ENCODE data around the gene IGSF21.

Gene IGSF21

GRCh38 chr1:18229625-18230024 is 122.0 kb downstream of the IGSF21 start:
- DNase-seq (ENCODE audit: low read depth), result no peak

GRCh38 chr1:18230321-18230720 is 122.7 kb downstream of the IGSF21 start:
- no peak for DNase-seq (ENCODE audit: low read depth)

- no peak for DNase-seq (ENCODE audit: low read depth)
These were observed 123.2 kb downstream of the IGSF21 start for GRCh38 chr1:18230840-18231239.

GRCh38 chr1:18232052-18232451 is 124.5 kb downstream of the IGSF21 start:
- DNase-seq (ENCODE audit: low read depth), result no peak

GRCh38 chr1:18233176-18233864 is 125.7 kb downstream of the IGSF21 start:
- no peak for DNase-seq (ENCODE audit: low read depth)

GRCh38 chr1:18234790-18235242 is 127.2 kb downstream of the IGSF21 start:
- no peak for DNase-seq (ENCODE audit: low read depth)

- no peak for DNase-seq (ENCODE audit: low read depth)
These were observed 129.8 kb downstream of the IGSF21 start for GRCh38 chr1:18237371-18237770.

- DNase-seq (ENCODE audit: low read depth), result no peak
These were observed 130.6 kb downstream of the IGSF21 start for GRCh38 chr1:18238190-18238589.

GRCh38 chr1:18239671-18240070 is 132.1 kb downstream of the IGSF21 start:
- no peak for DNase-seq (ENCODE audit: low read depth)

GRCh38 chr1:18240906-18241305 is 133.3 kb downstream of the IGSF21 start:
- DNase-seq (ENCODE audit: low read depth), result no peak

GRCh38 chr1:18241891-18242290 is 134.3 kb downstream of the IGSF21 start:
- DNase-seq (ENCODE audit: low read depth), result no peak

- DNase-seq (ENCODE audit: low read depth), result no peak
These were observed 136.0 kb downstream of the IGSF21 start for GRCh38 chr1:18243503-18244175.

- no peak for DNase-seq (ENCODE audit: low read depth)
These were observed 137.2 kb downstream of the IGSF21 start for GRCh38 chr1:18244762-18245161.

- DNase-seq (ENCODE audit: low read depth), result no peak
These were observed 138.0 kb downstream of the IGSF21 start for GRCh38 chr1:18245647-18246046.

GRCh38 chr1:18246543-18246942 is 138.9 kb downstream of the IGSF21 start:
- DNase-seq (ENCODE audit: low read depth), result no peak

- no peak for DNase-seq (ENCODE audit: low read depth)
These were observed 139.6 kb downstream of the IGSF21 start for GRCh38 chr1:18247151-18247550.

GRCh38 chr1:18249631-18250030 is 142.0 kb downstream of the IGSF21 start:
- DNase-seq (ENCODE audit: low read depth), result no peak

- no peak for DNase-seq (ENCODE audit: low read depth)
These were observed 145.5 kb downstream of the IGSF21 start for GRCh38 chr1:18253093-18253492.

GRCh38 chr1:18256282-18257235 is 149.0 kb downstream of the IGSF21 start:
- no peak for DNase-seq (ENCODE audit: low read depth)

- no peak for DNase-seq (ENCODE audit: low read depth)
These were observed 150.2 kb downstream of the IGSF21 start for GRCh38 chr1:18257778-18258177.

GRCh38 chr1:18261891-18262290 is 154.3 kb downstream of the IGSF21 start:
- no peak for DNase-seq (ENCODE audit: low read depth)

GRCh38 chr1:18262726-18263125 is 155.1 kb downstream of the IGSF21 start:
- DNase-seq (ENCODE audit: low read depth), result no peak
